ENCODE results near the gene DGKB. TPM values are rescaled to one million over a fixed set of nuclear protein-coding genes. Genes with fewer than 3 reads are reported as not detected.
"Not testable (repeated sequence)": the region's sequence is repeated elsewhere in the genome, so short reads cannot be mapped to it uniquely, and the experiment has no call there.

DGKB gene
- total RNA-seq, 1 donor from 2014 or later, result not detected

DNA sequence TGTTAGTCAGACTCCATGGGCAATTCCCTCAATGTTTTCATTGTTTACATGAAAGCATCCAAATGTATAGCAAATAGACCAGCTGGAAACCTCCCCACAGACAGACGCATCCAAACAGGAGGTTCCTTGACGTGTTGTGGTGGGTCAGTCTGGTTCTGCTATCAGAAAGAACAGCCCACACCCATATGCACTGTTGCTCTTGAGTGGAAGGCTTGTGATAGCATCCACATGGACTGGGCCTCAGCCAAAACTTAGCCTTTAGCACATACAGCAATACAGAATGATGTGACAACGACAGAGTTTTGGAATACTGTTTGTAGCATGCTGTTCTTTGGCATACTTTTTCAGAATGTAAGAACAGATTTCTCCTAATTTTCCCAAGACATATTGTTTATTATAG lies 613.9 kb downstream of the DGKB start:
- H3K36me3 ChIP-seq, result no peaks in the 10 kb centered on the region
- H3K27ac ChIP-seq, result no peak overlapping the region
- TF ChIP-seq, protein P1, sequence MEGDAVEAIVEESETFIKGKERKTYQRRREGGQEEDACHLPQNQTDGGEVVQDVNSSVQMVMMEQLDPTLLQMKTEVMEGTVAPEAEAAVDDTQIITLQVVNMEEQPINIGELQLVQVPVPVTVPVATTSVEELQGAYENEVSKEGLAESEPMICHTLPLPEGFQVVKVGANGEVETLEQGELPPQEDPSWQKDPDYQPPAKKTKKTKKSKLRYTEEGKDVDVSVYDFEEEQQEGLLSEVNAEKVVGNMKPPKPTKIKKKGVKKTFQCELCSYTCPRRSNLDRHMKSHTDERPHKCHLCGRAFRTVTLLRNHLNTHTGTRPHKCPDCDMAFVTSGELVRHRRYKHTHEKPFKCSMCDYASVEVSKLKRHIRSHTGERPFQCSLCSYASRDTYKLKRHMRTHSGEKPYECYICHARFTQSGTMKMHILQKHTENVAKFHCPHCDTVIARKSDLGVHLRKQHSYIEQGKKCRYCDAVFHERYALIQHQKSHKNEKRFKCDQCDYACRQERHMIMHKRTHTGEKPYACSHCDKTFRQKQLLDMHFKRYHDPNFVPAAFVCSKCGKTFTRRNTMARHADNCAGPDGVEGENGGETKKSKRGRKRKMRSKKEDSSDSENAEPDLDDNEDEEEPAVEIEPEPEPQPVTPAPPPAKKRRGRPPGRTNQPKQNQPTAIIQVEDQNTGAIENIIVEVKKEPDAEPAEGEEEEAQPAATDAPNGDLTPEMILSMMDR (IDR thresholded peaks at IDR 0.05), result no peak
- DNase-seq (ENCODE audit: low spot score in 2 of 2), result no peak
- H3K4me1 ChIP-seq, result no peaks in the 10 kb centered on the region
- no peaks in the 10 kb centered on the region for H3K9me3 ChIP-seq
- no peak overlapping the region for H3K4me3 ChIP-seq
- intact Hi-C loops (cut with DNase I), result no loop called here
- no peaks in the 10 kb centered on the region for H3K27me3 ChIP-seq

DNA sequence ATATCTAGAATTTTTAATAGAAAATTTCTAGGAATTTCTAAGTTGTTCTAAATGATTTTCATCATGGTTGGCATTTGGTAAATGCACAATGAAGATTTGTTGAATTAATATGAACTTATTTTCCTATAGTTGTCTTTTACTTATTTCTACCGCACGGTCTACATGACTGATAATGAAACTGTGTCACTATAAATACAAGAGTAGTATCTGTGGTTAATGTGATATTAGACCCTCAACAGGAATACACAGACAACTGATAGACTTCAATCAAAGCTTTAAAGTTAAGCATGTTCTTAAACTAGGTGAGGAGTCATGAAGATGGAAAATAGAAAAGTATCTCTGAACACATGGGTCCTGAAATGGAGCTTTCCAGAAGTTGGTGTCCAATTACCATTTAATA lies 615.2 kb downstream of the DGKB start:
- H3K36me3 ChIP-seq, result no peaks in the 10 kb centered on the region
- H3K4me1 ChIP-seq, result no peaks in the 10 kb centered on the region
- no peaks in the 10 kb centered on the region for H3K9me3 ChIP-seq
- no peaks in the 10 kb centered on the region for H3K27me3 ChIP-seq
- intact Hi-C loops (cut with DNase I), result no loop called here
- no peak for DNase-seq (ENCODE audit: low spot score in 2 of 2)
- no peak overlapping the region for H3K4me3 ChIP-seq
- no peak overlapping the region for H3K27ac ChIP-seq
- TF ChIP-seq, protein P1 (IDR thresholded peaks at IDR 0.05), result no peak

DNA sequence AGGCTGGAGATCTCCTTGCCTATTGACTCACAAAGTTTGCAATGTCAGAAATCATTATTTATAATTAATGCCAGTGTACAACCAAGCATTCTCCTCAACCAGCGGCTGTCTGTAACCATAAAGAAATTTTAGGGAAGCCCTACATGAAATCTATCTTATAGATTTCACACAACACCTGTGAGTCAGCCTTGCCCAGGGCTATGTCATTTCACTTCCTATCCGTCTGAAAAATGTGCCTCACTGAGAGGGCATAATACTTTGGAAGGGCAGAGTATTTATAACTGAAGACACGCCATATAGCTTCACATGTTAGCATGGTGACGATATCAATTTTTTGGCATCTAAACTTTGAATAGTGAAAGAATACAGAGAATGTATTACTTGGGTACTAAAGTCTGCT lies 616.5 kb downstream of the DGKB start:
- Histone ChIP-seq H3K9me3 (no peaks in the 10 kb centered on the region), H3K4me3 (no peak overlapping the region), H3K36me3 (no peaks in the 10 kb centered on the region), H3K4me1 (no peaks in the 10 kb centered on the region), H3K27me3 (no peaks in the 10 kb centered on the region), H3K27ac (no peak overlapping the region)
- TF ChIP-seq, protein P1 (IDR thresholded peaks at IDR 0.05), result no peak
- DNase-seq (ENCODE audit: low spot score in 2 of 2), result no peak
- intact Hi-C loops (cut with DNase I), result no loop called here

DNA sequence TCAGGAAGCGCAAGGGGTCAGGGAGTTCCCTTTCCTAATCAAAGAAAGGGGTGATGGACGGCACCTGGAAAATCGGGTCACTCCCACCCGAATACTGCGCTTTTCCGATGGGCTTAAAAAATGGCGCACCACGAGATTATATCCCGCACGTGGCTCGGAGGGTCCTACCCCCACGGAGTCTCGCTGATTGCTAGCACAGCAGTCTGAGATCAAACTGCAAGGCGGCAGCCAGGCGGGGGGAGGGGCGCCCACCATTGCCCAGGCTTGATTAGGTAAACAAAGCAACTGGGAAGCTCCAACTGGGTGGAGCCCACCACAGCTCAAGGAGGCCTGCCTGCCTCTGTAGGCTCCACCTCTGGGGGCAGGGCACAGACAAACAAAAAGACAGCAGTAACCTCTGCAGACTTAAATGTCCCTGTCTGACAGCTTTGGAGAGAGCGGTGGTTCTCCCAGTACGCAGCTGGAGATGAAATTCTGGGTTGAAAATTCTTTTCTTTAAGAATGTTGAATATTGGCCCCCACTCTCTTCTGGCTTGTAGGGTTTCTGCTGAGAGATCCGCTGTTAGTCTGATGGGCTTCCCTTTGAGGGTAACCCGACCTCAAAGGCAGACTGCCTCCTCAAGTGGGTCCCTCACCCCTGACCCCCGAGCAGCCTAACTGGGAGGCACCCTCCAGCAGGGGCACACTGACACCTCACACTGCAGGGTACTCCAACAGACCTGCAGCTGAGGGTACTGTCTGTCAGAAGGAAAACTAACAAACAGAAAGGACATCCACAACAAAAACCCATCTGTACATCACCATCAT lies 623.3 kb downstream of the DGKB start:
- DNase-seq (ENCODE audit: low spot score in 2 of 2); H3K27me3 ChIP-seq; H3K27ac ChIP-seq; H3K36me3 ChIP-seq; H3K4me3 ChIP-seq; H3K9me3 ChIP-seq; H3K4me1 ChIP-seq; intact Hi-C loops (cut with DNase I): not testable (repeated sequence)

DNA sequence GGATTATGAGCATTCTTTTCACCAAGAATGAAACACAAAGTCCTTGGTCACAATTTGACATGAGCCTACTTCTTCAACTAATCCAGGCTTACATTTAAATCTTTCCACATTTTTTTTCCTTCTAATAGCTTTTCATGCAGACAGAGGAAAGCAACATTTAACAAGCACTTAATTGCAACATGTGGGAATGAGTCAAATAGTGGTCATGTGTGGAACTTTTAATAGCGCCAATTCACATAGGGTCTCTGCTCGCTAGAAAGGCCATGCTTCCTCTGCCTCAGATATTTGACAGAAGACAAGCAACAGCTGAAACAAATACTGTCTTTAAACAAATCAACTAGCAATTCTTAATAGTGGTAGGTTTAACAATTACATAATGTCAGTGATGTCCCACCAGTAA lies 627.2 kb downstream of the DGKB start:
- intact Hi-C loops (cut with DNase I), result no loop called here
- Histone ChIP-seq H3K27ac (no peak overlapping the region), H3K4me1 (no peaks in the 10 kb centered on the region), H3K27me3 (no peaks in the 10 kb centered on the region), H3K9me3 (no peaks in the 10 kb centered on the region), H3K4me3 (no peak overlapping the region), H3K36me3 (no peaks in the 10 kb centered on the region)
- TF ChIP-seq, protein P1 (IDR thresholded peaks at IDR 0.05), result no peak
- no peak for DNase-seq (ENCODE audit: low spot score in 2 of 2)

DNA sequence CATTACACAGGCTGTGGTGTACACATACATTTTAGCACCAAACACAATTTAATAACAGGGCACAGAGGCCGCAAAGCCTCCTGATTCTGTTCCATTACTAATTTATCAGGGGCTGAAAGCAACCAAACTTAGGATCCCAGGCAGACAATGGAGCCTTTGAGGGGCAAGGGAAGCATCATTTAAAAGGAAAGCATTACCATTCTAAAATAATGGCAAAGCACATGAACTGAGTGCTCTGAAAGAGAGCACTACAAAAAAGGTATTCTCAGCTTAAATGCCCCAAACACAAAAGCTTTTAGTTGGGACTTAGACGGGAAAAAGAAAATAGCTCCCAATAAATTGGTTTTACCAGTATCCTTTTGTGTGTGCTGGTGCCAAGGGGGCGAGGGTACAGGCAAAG lies 631.1 kb downstream of the DGKB start:
- Histone ChIP-seq H3K4me3 (no peak overlapping the region), H3K4me1 (no peaks in the 10 kb centered on the region), H3K36me3 (no peaks in the 10 kb centered on the region), H3K9me3 (no peaks in the 10 kb centered on the region), H3K27me3 (no peaks in the 10 kb centered on the region), H3K27ac (no peak overlapping the region)
- intact Hi-C loops (cut with DNase I), result no loop called here
- TF ChIP-seq, protein P1 (IDR thresholded peaks at IDR 0.05), result no peak
- DNase-seq (ENCODE audit: low spot score in 2 of 2), result no peak

Data from ascending aorta (tissue), 2 donors.